ENCODE measurements around the gene MAPK10. TPM values are rescaled to one million over a fixed set of nuclear protein-coding genes. Genes with fewer than 3 reads are reported as not detected.

The MAPK10 gene
- polyA plus RNA-seq, 2 of the 4 experiments (the other 2 are of a cell fraction) = 1.4 to 3.4 TPM

DNA sequence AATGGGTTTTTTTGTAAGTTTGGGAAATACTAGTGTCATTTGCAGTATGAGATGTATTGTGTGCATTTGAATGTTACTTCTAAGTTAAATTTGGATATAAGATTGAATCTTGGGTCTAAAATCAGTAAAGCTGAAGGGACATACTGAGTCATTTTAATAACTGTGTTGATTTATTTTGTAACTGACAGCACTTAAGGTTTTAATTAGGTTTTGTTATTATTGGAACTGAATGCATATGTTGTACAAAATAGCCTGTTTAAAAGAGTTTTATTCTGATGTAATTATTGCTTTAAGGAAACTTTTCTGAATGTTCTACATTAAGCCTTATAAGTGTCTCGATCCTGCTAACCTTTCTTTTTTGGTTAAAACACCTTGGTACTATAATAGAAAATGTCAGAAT is 396.6 kb downstream of the MAPK10 start:
- TF ChIP-seq ZC3H11A (IDR thresholded peaks at IDR 0.05) (no peak), FOSB (CRISPR knock-in tag; IDR thresholded peaks at IDR 0.05) (no peak), CHD2 (IDR thresholded peaks at IDR 0.05; ENCODE audit: low read length, partially characterized antibody) (no peak), EHMT2 (IDR thresholded peaks at IDR 0.05; ENCODE audit: low read depth) (no peak), JUNB (IDR thresholded peaks at IDR 0.05) (no peak)
- TF ChIP-seq, protein P1, sequence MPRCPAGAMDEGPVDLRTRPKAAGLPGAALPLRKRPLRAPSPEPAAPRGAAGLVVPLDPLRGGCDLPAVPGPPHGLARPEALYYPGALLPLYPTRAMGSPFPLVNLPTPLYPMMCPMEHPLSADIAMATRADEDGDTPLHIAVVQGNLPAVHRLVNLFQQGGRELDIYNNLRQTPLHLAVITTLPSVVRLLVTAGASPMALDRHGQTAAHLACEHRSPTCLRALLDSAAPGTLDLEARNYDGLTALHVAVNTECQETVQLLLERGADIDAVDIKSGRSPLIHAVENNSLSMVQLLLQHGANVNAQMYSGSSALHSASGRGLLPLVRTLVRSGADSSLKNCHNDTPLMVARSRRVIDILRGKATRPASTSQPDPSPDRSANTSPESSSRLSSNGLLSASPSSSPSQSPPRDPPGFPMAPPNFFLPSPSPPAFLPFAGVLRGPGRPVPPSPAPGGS (IDR thresholded peaks at IDR 0.05) = no peak
- Histone ChIP-seq H3K27ac (no peak overlapping the region), H3K4me1 (no peaks in the 10 kb centered on the region), H3K9me3 (no peaks in the 10 kb centered on the region), H3K4me2 (no peak overlapping the region), H3K4me3 (no peak overlapping the region)
- DNase-seq (ENCODE audit: low read depth in 1 of 2, low spot score in 1 of 2) = no peak
- FAIRE-seq = no peak
- WGBS (ENCODE audit: missing lambda C conversion rate) = 84% methylated on average over 1 of the region's 1 CpG
- ChIA-PET CTCF (interaction anchor here (2.0 kb wide), 1 partner anchor 166 kb away, joined by 14 read pairs; no protein-coding TSS in a partner anchor), POLR2A (no interaction called here)
- no peak for ATAC-seq

DNA sequence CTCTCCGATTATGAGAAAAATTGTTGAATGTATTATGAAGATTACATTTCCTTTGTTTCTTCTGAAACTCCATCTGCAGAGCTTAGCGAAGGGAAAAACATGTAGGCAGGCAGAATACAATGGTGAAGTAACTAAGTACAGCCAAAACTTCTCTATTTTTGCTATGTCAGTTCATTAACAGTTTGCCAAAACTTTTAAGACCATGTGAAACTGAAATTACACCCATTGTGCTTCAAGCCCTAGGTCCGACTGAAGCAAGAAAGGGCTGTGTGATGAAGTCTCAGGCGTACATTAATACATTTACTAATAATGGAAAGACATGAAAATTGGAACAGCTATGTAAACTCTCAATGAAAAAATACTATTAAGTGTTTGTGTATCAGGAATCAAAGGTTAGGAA is 398.0 kb downstream of the MAPK10 start:
- WGBS (ENCODE audit: missing lambda C conversion rate) = 89% methylated on average over 4 of the region's 4 CpGs
- H3K4me2 ChIP-seq = no peak overlapping the region
- FAIRE-seq (no peak), DNase-seq (ENCODE audit: low read depth in 1 of 2, low spot score in 1 of 2) (no peak), ATAC-seq (no peak)
- H3K4me1 ChIP-seq = no peaks in the 10 kb centered on the region
- H3K9me3 ChIP-seq = no peaks in the 10 kb centered on the region
- ChIA-PET CTCF (interaction anchor here (2.0 kb wide), 1 partner anchor 165 kb away, joined by 14 read pairs; no protein-coding TSS in a partner anchor), POLR2A (no interaction called here)
- TF ChIP-seq HOXB5 (CRISPR knock-in tag; IDR thresholded peaks at IDR 0.05) (no peak), TFCP2L1 (CRISPR knock-in tag; IDR thresholded peaks at IDR 0.05) (no peak), RAD21 (conservative IDR thresholded peaks at IDR 0.05 in 1 of 2, IDR thresholded peaks at IDR 0.05 in 1 of 2) (no peak), KDM5A (IDR thresholded peaks at IDR 0.05) (no peak), MAZ (IDR thresholded peaks at IDR 0.05; ENCODE audit: borderline replicate concordance, low read depth, low read length) (no peak), CHD2 (IDR thresholded peaks at IDR 0.05; ENCODE audit: low read length, partially characterized antibody) (no peak), JUN (IDR thresholded peaks at IDR 0.05) (no peak), HOXB13 (CRISPR knock-in tag; IDR thresholded peaks at IDR 0.05; ENCODE audit: low read depth) (no peak), FOSL2 (IDR thresholded peaks at IDR 0.05) (no peak), FOSL2 (CRISPR knock-in tag; IDR thresholded peaks at IDR 0.05) (no peak), SMC3 (IDR thresholded peaks at IDR 0.05) (no peak), RCOR1 (IDR thresholded peaks at IDR 0.05; ENCODE audit: low read depth, low read length) (no peak), KDM1A (IDR thresholded peaks at IDR 0.05; ENCODE audit: low read depth) (no peak), HEYL (CRISPR knock-in tag; IDR thresholded peaks at IDR 0.05) (no peak), HDAC2 (IDR thresholded peaks at IDR 0.05) (no peak), ZFP36 (IDR thresholded peaks at IDR 0.05; ENCODE audit: borderline replicate concordance, partially characterized antibody) (no peak)
- TF ChIP-seq, protein P1 (IDR thresholded peaks at IDR 0.05) = no peak
- TF ChIP-seq, protein P2, sequence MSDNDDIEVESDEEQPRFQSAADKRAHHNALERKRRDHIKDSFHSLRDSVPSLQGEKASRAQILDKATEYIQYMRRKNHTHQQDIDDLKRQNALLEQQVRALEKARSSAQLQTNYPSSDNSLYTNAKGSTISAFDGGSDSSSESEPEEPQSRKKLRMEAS (IDR thresholded peaks at IDR 0.05) = no peak
- TF ChIP-seq, protein P3, sequence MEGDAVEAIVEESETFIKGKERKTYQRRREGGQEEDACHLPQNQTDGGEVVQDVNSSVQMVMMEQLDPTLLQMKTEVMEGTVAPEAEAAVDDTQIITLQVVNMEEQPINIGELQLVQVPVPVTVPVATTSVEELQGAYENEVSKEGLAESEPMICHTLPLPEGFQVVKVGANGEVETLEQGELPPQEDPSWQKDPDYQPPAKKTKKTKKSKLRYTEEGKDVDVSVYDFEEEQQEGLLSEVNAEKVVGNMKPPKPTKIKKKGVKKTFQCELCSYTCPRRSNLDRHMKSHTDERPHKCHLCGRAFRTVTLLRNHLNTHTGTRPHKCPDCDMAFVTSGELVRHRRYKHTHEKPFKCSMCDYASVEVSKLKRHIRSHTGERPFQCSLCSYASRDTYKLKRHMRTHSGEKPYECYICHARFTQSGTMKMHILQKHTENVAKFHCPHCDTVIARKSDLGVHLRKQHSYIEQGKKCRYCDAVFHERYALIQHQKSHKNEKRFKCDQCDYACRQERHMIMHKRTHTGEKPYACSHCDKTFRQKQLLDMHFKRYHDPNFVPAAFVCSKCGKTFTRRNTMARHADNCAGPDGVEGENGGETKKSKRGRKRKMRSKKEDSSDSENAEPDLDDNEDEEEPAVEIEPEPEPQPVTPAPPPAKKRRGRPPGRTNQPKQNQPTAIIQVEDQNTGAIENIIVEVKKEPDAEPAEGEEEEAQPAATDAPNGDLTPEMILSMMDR (IDR thresholded peaks at IDR 0.05) = no peak
- TF ChIP-seq, protein P4, sequence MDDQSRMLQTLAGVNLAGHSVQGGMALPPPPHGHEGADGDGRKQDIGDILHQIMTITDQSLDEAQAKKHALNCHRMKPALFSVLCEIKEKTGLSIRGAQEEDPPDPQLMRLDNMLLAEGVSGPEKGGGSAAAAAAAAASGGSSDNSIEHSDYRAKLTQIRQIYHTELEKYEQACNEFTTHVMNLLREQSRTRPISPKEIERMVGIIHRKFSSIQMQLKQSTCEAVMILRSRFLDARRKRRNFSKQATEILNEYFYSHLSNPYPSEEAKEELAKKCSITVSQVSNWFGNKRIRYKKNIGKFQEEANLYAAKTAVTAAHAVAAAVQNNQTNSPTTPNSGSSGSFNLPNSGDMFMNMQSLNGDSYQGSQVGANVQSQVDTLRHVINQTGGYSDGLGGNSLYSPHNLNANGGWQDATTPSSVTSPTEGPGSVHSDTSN (IDR thresholded peaks at IDR 0.05) = no peak
- no peak overlapping the region for H3K4me3 ChIP-seq
- H3K27ac ChIP-seq = no peak overlapping the region
